B cell (primary cell): ENCODE data around the gene HMOX1. TPM values are rescaled to one million over a fixed set of nuclear protein-coding genes. Genes with fewer than 3 reads are reported as not detected.

Source experiments
- ATAC-seq: fragments of 200-7000 bp; cut with Tn5 transposase; one replicate; pipeline ENCODE4 v1.10.0; 2021; ENCODE audit warnings: low read depth, mild to moderate bottlenecking, moderate number of reproducible peaks, moderate library complexity
- CTCF ChIA-PET: fragments of 350-600 bp; sonication (Branson Sonifier 250); formaldehyde crosslinking; loops from one replicate; lab custom pipeline; 2021; ENCODE audit warnings: antibody characterized with exemption, inconsistent platforms; lab: Charles Lee
- POLR2A ChIA-PET: fragments of 350-600 bp; sonication (Branson Sonifier 250); formaldehyde crosslinking; loops from one replicate; lab custom pipeline; 2021; ENCODE audit warnings: antibody characterized with exemption; lab: Charles Lee
- DNase-seq: peaks from one replicate; pipeline ENCODE4 v3.0.0; 2013
- H2AFZ ChIP-seq: 2 replicates; pipeline ENCODE4 v1.6.1; 2012; ENCODE audit warnings: mild to moderate bottlenecking, low read depth, low read length; ENCODE audit not compliant: insufficient read depth, poor library complexity, severe bottlenecking
- H3K27ac ChIP-seq, 2 donors: 1 replicate in 1 of 2; 2 replicates in 1 of 2; pipeline ENCODE4 v1.5.1; 2012 to 2013; ENCODE audit warnings: low read length in 2 of 2, mild to moderate bottlenecking in 2 of 2, moderate library complexity in 1 of 2
- H3K27me3 ChIP-seq, 4 experiments: fragments of 200-600 bp in 1 of 4; sonication (generic) in 1 of 4; replicated peaks in 1 of 4; 1 replicate in 2 of 4; 2 replicates in 2 of 4; pipeline versions ENCODE4 v1.6.1 to v1.7.0; 2013 to 2016; ENCODE audit warnings: low read length in 3 of 4, mild to moderate bottlenecking in 2 of 4, mixed read lengths in 1 of 4, moderate library complexity in 1 of 4; ENCODE audit not compliant: insufficient read depth in 4 of 4, control insufficient read depth in 3 of 4; ENCODE audit errors: control extremely low read depth in 1 of 4
- H3K36me3 ChIP-seq, 2 experiments: replicated peaks in 1 of 2; 1 replicate in 1 of 2; 2 replicates in 1 of 2; pipeline versions ENCODE4 v1.6.1 to v1.7.1; 2013; ENCODE audit warnings: low read length in 1 of 2; ENCODE audit not compliant: insufficient read depth in 2 of 2, control insufficient read depth in 1 of 2; ENCODE audit errors: control extremely low read depth in 1 of 2, extremely low read depth in 1 of 2
- H3K4me1 ChIP-seq, 2 donors: fragments of 200-600 bp in 1 of 2; sonication (generic) in 1 of 2; 1 replicate in 1 of 2; 2 replicates in 1 of 2; pipeline versions ENCODE4 v1.5.1 to v1.6.1; 2013 to 2017; ENCODE audit warnings: low read length in 2 of 2; ENCODE audit not compliant: control insufficient read depth in 2 of 2, insufficient read depth in 2 of 2
- H3K4me2 ChIP-seq: replicated peaks from 2 replicates; pipeline ENCODE3; 2012; ENCODE audit warnings: mild to moderate bottlenecking, low read depth, low read length; ENCODE audit not compliant: poor library complexity, severe bottlenecking
- H3K4me3 ChIP-seq, 5 experiments: fragments of 200-600 bp in 1 of 5; sonication (generic) in 1 of 5; 1 replicate in 3 of 5; 2 replicates in 2 of 5; pipeline versions ENCODE4 v1.5.1 to v1.7.0; 2011 to 2016; ENCODE audit warnings: low read length in 4 of 5, mild to moderate bottlenecking in 4 of 5, low read depth in 2 of 5, control low read depth in 1 of 5, moderate library complexity in 1 of 5; ENCODE audit not compliant: insufficient read depth in 1 of 5; ENCODE audit errors: control extremely low read depth in 1 of 5, extremely low read depth in 1 of 5
- H3K79me2 ChIP-seq: fragments of 200-600 bp; sonication (generic); one replicate; pipeline ENCODE4 v1.6.0; 2016; ENCODE audit warnings: low read length; ENCODE audit not compliant: control insufficient read depth, insufficient read depth
- H3K9ac ChIP-seq: fragments of 200-600 bp; sonication (generic); 2 replicates; pipeline ENCODE4 v1.6.1; 2017; ENCODE audit warnings: mild to moderate bottlenecking, low read length, moderate library complexity
- H3K9me3 ChIP-seq, 3 donors: one replicate each; pipeline versions ENCODE4 v1.6.1 to v1.7.1; 2013; ENCODE audit warnings: low read length in 2 of 3; ENCODE audit not compliant: control insufficient read depth in 2 of 3, insufficient read depth in 1 of 3; ENCODE audit errors: control extremely low read depth in 1 of 3
- H4K20me1 ChIP-seq: 2 replicates; pipeline ENCODE4 v1.6.0; 2012; ENCODE audit warnings: mild to moderate bottlenecking, low read length; ENCODE audit not compliant: insufficient read depth, control insufficient read depth, poor library complexity, severe bottlenecking
- H3K27ac Mint-ChIP-seq: one replicate; pipeline ENCODE4 v1.8.0; 2021; ENCODE audit warnings: mixed read lengths
- H3K27me3 Mint-ChIP-seq: one replicate; pipeline ENCODE4 v1.8.0; 2021; ENCODE audit warnings: mixed read lengths
- H3K4me1 Mint-ChIP-seq: one replicate; pipeline ENCODE4 v1.8.0; 2021; ENCODE audit warnings: mixed read lengths
- H3K4me3 Mint-ChIP-seq: one replicate; pipeline ENCODE4 v1.8.0; 2021; ENCODE audit warnings: mixed read lengths
- H3K9me3 Mint-ChIP-seq: one replicate; pipeline ENCODE4 v1.8.0; 2022; ENCODE audit warnings: mixed read lengths; ENCODE audit not compliant: insufficient read depth
- CTCF ChIP-seq: fragments of 200-600 bp; IDR thresholded peaks from one replicate; pipeline ENCODE4 v1.8.0; 2022; ENCODE audit warnings: antibody characterized with exemption, mild to moderate bottlenecking
- EZH2 ChIP-seq: IDR thresholded peaks from 2 replicates; pipeline ENCODE4 v1.6.1; 2012; ENCODE audit warnings: borderline replicate concordance, low read depth, mild to moderate bottlenecking, moderate library complexity, low read length; ENCODE audit not compliant: insufficient read depth, poor library complexity, severe bottlenecking
- WGBS: methylation state at CpG from one replicate; pipeline ENCODE4 v1.1.5; 2013; ENCODE audit warnings: missing lambda C conversion rate; ENCODE audit not compliant: insufficient coverage; 5-methylcytosine and 5-hydroxymethylcytosine counted together
- intact Hi-C: fragments of 100-400 bp; cut with micrococcal nuclease; formaldehyde crosslinking; loops from one replicate; pipeline ENCODE4 v1.10.0; 2022
- polyA plus RNA-seq: library from polyadenylated mRNA; depleted of rRNA; stranded (reverse); fragments of >200 nt; gene quantifications from 2 replicates; pipeline ENCODE4 v1.2.3, GENCODE V29; 2012
- small RNA-seq: library from RNA; depleted of rRNA; stranded (forward); fragments of <200 nt; gene quantifications from one replicate; pipeline ENCODE3, GENCODE V24; 2012; ENCODE audit warnings: low replicate concordance, low read depth; ENCODE audit not compliant: insufficient read length
- total RNA-seq, 2 donors: library from RNA; stranded (reverse); fragments of 120-200 nt in 1 of 2; gene quantifications; 1 replicate in 1 of 2; 2 replicates in 1 of 2; pipeline versions ENCODE4 v1.2.3 to v1.2.4, GENCODE V29; 2013 to 2022

Gene HMOX1
- total and polyA plus RNA-seq, 2 donors (not counting 1 experiment from before 2014, with no cell fraction given), result 9.4 to 21.9 TPM

DNA sequence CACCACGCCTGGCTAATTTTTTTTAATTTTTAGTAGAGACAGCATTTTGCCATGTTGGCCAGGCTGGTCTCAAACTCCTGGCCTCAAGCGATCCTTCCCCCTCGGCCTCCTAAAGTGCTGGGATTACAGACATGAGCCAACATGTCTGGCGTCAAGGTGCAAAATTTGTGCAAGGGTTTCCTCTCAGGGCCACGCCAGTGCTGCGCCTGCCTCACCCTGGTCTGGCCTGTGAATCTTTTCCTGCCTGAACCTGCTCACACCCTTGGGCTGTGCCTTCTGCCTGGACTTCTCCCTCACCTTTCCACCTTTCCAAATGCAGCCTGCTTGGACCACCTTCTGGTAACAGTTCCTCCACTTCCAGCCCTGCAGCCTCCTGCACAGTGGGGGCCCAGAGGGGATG, 62.4 kb downstream of the HMOX1 start:
- H3K4me2 ChIP-seq, result no peak overlapping the region
- TF ChIP-seq EZH2 (no peak), CTCF (no peak)
- intact Hi-C loops, result no loop called here
- no peaks in the 10 kb centered on the region for H3K27me3 ChIP-seq
- no peak overlapping the region for H3K27ac Mint-ChIP-seq
- peaks cover 2 to 8% of the 10 kb centered on the region in 2 donors for H3K4me1 ChIP-seq
- no peak overlapping the region for H3K4me3 Mint-ChIP-seq
- H3K79me2 ChIP-seq, result peaks cover 7% of the 10 kb centered on the region
- no peaks in the 10 kb centered on the region for H3K9me3 Mint-ChIP-seq
- CTCF ChIA-PET, result interaction anchor here (1.4 kb wide), 1 partner anchor 13 kb away, joined by 4 read pairs; no protein-coding TSS in a partner anchor
- no peak overlapping the region for H3K9ac ChIP-seq
- ATAC-seq, result no peak
- DNase-seq, result no peak
- no peaks in the 10 kb centered on the region for H3K9me3 ChIP-seq
- POLR2A ChIA-PET, result no interaction called here
- no peaks in the 10 kb centered on the region for H4K20me1 ChIP-seq
- no peak overlapping the region for H3K27ac ChIP-seq
- H3K27me3 Mint-ChIP-seq, result no peaks in the 10 kb centered on the region
- H2AFZ ChIP-seq, result no peak overlapping the region
- H3K4me3 ChIP-seq, result no peak overlapping the region
- peaks cover 1 to 10% of the 10 kb centered on the region in 2 experiments for H3K36me3 ChIP-seq
- H3K4me1 Mint-ChIP-seq, result peaks cover 7% of the 10 kb centered on the region
- WGBS, result 87% methylated on average over 5 of the region's 6 CpGs

Small RNA genes lying within 50 kb of the gene (small RNA-seq; reads per million reads assigned to genes)
- gene MIR3909, result not detected
- gene MIR6069, result not detected

Other genes with a start within 250 kb of the HMOX1 start
- gene HMGXB4, start 123.6 kb upstream of the HMOX1 start, total RNA-seq, result 25.2 and 28.7 TPM in 2 replicates
- gene HMGXB4, start 123.6 kb upstream of the HMOX1 start, polyA plus RNA-seq, result 5.9 and 11.5 TPM in 2 replicates
- 53.2 and 54.2 TPM in 2 replicates for gene TOM1, start 81.2 kb upstream of the HMOX1 start, total RNA-seq
- gene TOM1, start 81.2 kb upstream of the HMOX1 start, polyA plus RNA-seq, result 25.3 and 29.8 TPM in 2 replicates
- 203 and 221 TPM in 2 replicates for gene MCM5, start 19.0 kb downstream of the HMOX1 start, total RNA-seq
- gene MCM5, start 19.0 kb downstream of the HMOX1 start, polyA plus RNA-seq, result 91.3 and 112 TPM in 2 replicates
- 0.07 TPM in 2 replicates for gene RASD2, start 159.7 kb downstream of the HMOX1 start, total RNA-seq
- 0.07 TPM in 1 of 2 replicates, not detected in the other for gene RASD2, start 159.7 kb downstream of the HMOX1 start, polyA plus RNA-seq
- not detected in 2 replicates for gene MB, start 236.2 kb downstream of the HMOX1 start, total RNA-seq
- not detected in 2 replicates for gene MB, start 236.2 kb downstream of the HMOX1 start, polyA plus RNA-seq